PC-9 (cell line): ENCODE results near the gene PPARGC1A.

Experiments
- CTCF ChIP-seq: fragments of 200-600 bp; sonication (generic); conservative IDR thresholded peaks from 2 replicates; pipeline ENCODE4 v1.6.1; 2017; ENCODE audit warnings: mixed run types, antibody characterized with exemption, mild to moderate bottlenecking, moderate library complexity
- EZH2 ChIP-seq: fragments of 200-600 bp; sonication (generic); IDR thresholded peaks from 2 replicates; pipeline ENCODE4 v1.8.0; 2017; ENCODE audit warnings: antibody characterized with exemption, low read depth

DNA sequence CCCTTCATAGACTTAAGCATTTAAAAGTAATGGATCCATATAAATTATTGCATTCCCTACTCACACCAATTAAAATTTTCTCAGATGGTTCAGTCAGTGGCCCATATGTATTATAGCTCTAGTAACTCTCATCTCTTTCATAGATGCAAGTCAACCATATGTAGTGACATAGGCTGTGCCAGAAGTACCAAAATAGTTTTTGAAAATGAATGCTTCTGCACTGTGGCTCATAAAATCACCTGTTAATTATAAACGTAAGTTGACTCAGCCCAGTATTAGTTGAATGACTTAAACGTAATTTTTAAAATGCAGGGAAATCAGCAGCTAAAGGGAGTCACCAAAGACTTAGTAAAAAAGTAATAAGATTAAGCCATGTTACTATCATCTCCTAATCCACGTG lies 143.8 kb downstream of the PPARGC1A start:
- TF ChIP-seq CTCF (no peak), EZH2 (no peak)
